H1 (cell line): ENCODE data around the gene FGB. TPM values are rescaled to one million over a fixed set of nuclear protein-coding genes. Genes with fewer than 3 reads are reported as not detected.

ENCODE experiments used
- CBX8 ChIP-seq: fragments of 300-800, 300-1000 bp; sonication (generic); IDR thresholded peaks from 2 replicates; pipeline ENCODE4 v1.7.1; 2016; ENCODE audit warnings: low read depth, low read length, borderline replicate concordance
- KDM5A ChIP-seq: fragments of 200-600 bp; IDR thresholded peaks from 2 replicates; pipeline ENCODE4 v1.7.1; 2012; ENCODE audit warnings: mild to moderate bottlenecking, low read length, inconsistent platforms, mixed read lengths
- RFX5 ChIP-seq: IDR thresholded peaks from 2 replicates; pipeline ENCODE4 v1.6.1; 2011; ENCODE audit warnings: low read depth, low read length, improper control_type of control experiment, borderline replicate concordance
- SAP30 ChIP-seq: fragments of 300-600 bp; sonication (generic); IDR thresholded peaks from 2 replicates; pipeline ENCODE4 v1.7.1; 2012; ENCODE audit warnings: low read length, moderate library complexity, mild to moderate bottlenecking, inconsistent platforms; ENCODE audit not compliant: insufficient read depth, insufficient replicate concordance
- SP4 ChIP-seq: IDR thresholded peaks from 2 replicates; pipeline ENCODE4 v1.6.1; 2012; ENCODE audit warnings: low read length, inconsistent platforms
- YY1 ChIP-seq: IDR thresholded peaks from 2 replicates; pipeline ENCODE4 v1.6.1; 2011; ENCODE audit warnings: low read depth, mild to moderate bottlenecking, low read length
- polyA plus RNA-seq, 7 experiments: library from polyadenylated mRNA; depleted of rRNA in 3 of 7; stranded (reverse) in 5 of 7; unstranded in 2 of 7; fragments of >200 nt in 5 of 7; fragments of 200-250 nt in 2 of 7; gene quantifications; 1 replicate in 5 of 7; 2 replicates in 1 of 7; 4 replicates in 1 of 7; pipeline versions ENCODE4 v1.2.1 to v1.2.3, GENCODE V29; 2011 to 2013; ENCODE audit warnings: missing spikeins in 2 of 7, mixed read lengths in 2 of 7
- total RNA-seq: library from RNA; stranded (reverse); fragmentation: NEBNext Ultra II Directional; extraction: Animal tissue kit (Norgen Biotek cat#: 25700); gene quantifications from 2 replicates; pipeline ENCODE4 v1.2.1, GENCODE V29; 2021

FGB gene
- total and polyA plus RNA-seq, 2 of the 8 experiments (the other 6 are each of a cell fraction or from before 2014, with no cell fraction given), result not detected

DNA sequence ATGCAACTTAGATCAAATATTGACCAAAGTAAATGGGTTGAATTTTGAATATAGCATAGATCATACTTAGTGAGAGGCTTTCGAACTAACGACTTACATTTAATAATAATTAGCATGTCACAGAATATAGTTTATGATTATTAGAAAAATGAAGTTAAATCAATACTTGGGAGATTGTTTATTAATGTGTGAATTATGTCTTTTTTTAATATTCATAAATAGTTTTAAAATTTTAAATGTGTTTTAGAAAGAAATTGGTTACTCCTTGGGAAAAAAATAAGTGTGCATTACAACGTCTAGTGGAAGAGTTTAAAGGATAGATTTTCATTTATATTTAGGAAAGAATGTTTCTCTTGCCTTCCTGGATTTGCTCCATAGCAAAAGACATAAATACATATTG, 20.4 kb downstream of the FGB start (continued):
- TF ChIP-seq CBX8, result no peak
- no peak for TF ChIP-seq SAP30
- TF ChIP-seq KDM5A, result no peak
- TF ChIP-seq SP4, result no peak
- TF ChIP-seq YY1, result no peak
- TF ChIP-seq RFX5, result no peak
